GM19328 (cell line): ENCODE measurements around the gene UBXN6.

Source experiments
- ATAC-seq: cut with Tn5 transposase; IDR thresholded peaks from one replicate; pipeline ENCODE4 v1.9.1; 2021; ENCODE audit warnings: mild to moderate bottlenecking, moderate library complexity; ENCODE audit not compliant: unreplicated experiment

The UBXN6 gene

GRCh38 chr19:4456843-4457653, 546 bp downstream of the UBXN6 start:
- peak; percentile 23 for ATAC-seq

DNA sequence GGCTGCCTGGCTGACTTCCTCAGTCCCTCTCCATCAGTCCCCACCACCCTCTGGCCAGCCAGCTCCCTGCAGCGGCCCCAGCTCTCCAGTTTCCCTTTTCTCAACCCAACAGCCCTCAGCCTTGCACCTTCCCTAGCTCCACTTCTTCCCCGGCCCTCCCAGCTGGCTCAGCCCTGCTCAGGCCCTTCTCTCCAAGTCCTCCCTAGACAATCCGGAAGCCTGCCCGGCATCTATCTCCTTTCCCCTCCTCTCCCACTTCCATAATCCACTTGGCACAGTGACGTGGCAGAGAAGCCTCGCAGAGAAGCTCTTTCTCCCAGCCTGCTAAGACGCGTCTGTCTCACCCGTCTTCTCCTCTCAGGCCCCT, 1.1 kb downstream of the UBXN6 start:
- no peak for ATAC-seq

GRCh38 chr19:4455719-4456475, 1.7 kb downstream of the UBXN6 start:
- no peak for ATAC-seq

DNA sequence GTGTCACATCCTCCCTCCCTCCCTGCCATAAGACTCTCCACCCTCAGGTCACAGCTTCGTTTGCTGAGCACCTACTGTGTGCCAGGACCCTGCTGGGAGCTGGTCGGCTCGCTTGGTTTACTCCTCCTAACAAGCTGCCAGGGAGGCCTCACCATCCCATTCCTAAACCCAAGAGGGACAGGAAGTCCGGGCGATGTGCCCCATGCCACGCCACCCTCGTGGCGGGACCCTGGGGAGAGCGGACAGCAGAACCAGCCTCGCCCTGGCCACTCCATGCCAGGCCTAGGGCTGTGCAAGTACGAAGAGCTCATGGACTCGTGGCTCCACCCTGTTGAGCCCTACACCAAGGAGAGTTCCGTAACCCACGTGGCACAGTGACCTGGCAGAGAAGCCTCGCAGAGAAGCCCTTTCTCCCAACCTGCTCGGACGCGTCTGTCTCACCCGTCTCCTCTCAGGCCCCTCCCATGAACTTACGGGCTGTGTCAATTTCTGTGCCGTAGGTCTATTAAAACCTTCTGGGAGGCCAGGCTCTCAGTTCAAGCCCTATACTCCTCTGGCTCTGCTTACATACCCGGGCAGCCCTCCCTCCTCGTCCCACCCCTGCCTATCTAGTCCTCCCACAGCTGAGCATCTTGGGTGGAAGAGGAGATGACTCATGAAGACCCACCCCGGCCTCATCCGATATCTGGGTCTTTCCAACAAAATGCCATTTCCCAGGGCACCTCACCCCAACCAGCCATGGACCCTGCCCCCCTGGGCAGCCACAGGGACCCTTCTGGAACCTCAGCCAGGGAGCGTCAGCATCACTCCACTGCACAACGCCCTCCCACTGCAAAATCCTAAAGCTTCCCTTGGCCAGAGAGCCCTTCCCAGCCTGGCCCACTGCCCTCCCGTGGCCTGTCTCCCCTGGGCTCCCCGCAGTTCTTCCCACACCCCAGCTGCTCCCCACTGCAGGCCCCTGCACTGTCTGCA, 2.6 kb downstream of the UBXN6 start:
- ATAC-seq = no peak

- no peak for ATAC-seq
These were observed 4.1 kb downstream of the UBXN6 start for GRCh38 chr19:4453232-4454179.

DNA sequence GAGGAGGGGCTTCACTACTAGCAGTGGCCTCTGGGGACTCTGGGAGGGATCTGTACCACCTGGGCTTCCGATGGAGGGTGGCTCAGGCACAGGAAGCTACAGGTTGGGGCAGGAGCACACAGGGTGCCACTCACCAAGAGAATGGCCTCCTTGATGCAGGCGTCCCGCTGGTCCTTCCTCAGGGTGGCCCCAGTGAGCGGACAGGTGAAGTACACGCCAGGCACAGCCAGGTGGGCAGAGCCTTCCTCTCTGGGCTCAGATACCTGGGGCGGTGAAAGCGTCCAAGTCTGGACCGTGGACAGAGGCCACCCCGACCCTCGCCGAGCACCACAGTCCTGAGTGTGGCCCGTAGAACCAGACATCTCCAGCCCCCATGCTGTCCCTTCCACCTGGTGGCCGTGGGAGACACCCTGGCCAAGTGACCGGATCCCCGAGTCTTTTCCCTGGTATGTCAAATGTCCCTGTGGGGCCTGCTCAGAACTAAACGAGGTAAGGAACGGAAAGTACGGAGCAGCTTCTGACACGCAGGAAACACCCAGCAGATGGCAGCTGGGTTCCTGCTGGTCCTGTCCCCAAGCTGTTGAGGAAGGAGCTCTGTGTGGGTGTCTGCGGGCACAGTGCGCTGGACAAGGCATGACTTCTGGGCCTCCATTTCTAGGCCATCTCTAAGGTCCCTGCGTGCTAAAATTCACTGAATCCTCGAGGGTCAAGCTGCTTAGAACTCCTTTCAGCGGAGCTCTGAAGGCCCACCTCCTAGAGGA, 5.2 kb downstream of the UBXN6 start:
- no peak for ATAC-seq

- ATAC-seq = no peak
These were observed 8.0 kb downstream of the UBXN6 start for GRCh38 chr19:4449639-4450028.

DNA sequence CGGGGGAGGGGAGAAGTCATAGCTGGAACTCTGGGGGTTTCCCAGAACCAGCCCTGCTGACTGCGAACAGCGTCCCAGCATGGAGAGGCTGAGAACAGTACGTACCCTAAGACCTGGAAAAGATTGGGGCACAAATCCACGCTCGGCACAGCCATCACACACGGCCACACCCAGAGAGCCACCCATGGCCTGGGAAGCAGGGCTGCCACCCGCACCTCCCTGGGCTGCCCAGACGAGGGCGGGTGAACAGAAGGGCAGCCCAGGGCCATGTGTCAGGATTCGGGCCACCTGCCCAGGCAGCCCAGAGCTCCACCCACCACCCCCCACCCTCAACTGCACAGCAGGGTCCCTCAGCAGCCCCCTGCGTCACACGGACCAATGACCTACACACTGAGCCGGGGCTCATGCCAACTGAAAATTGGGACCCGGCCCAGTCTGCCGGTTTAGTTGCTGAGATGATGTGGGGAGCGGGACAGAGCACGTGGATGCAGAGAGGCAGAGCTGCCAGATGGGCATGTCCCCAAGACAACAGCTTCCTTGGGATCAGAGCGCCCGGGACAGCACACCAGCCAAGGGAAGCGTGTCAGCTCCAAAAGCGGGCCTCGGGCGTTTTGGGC, 8.5 kb downstream of the UBXN6 start:
- no peak for ATAC-seq

GRCh38 chr19:4448147-4448985, 9.2 kb downstream of the UBXN6 start:
- no peak for ATAC-seq

GRCh38 chr19:4447327-4448146, 10.1 kb downstream of the UBXN6 start:
- ATAC-seq = no peak

GRCh38 chr19:4446704-4447200, 10.8 kb downstream of the UBXN6 start:
- no peak for ATAC-seq

- no peak for ATAC-seq
These were observed 11.5 kb downstream of the UBXN6 start for GRCh38 chr19:4445963-4446703.

GRCh38 chr19:4444765-4445741, 12.5 kb downstream of the UBXN6 start:
- ATAC-seq = no peak

GRCh38 chr19:4443966-4444764, 13.4 kb downstream of the UBXN6 start:
- ATAC-seq = no peak
